ENCODE measurements around the gene TMEM232. TPM values are rescaled to one million over a fixed set of nuclear protein-coding genes. Genes with fewer than 3 reads are reported as not detected.

The TMEM232 gene
- total RNA-seq, 2 experiments from 2014 or later: 1.5 to 2.9 TPM

DNA sequence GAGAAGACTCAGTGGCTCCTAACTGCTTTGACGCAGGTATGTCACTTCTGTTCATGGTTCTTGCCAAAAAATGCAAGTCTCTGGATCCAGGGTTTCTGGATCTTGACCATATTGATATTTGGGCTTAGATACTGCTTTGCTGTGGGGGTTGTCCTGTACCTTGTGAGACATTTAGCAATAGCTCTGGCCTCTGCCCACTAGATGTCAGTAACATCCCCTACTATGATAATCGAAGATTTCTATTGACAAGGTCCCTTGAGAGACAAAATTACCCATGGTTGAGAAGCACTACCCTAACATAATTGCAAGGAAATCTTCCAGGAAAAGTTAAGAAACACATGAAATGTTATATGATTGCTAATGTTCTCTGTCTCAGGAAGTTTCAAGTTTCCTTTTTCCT is 285.4 kb downstream of the TMEM232 start:
- Histone ChIP-seq H4K20me1 (ENCODE audit: insufficient read depth, low read length) (no peaks in the 10 kb centered on the region), H3K27ac (ENCODE audit: low read depth, low read length, poor library complexity, severe bottlenecking) (no peak overlapping the region), H3K79me2 (ENCODE audit: insufficient read depth, low read depth, low read length) (no peaks in the 10 kb centered on the region), H3K4me2 (ENCODE audit: low read length) (no peak overlapping the region), H3K4me3 (ENCODE audit: low read depth, low read length, poor library complexity, severe bottlenecking) (no peak overlapping the region), H3K36me3 (ENCODE audit: insufficient read depth, low read length) (no peaks in the 10 kb centered on the region), H3K4me1 (ENCODE audit: insufficient read depth, low read length, poor library complexity, severe bottlenecking) (no peaks in the 10 kb centered on the region), H3K9me2 (ENCODE audit: insufficient read depth, low read length) (no peaks in the 10 kb centered on the region), H3K9me3 (ENCODE audit: low read length) (no peaks in the 10 kb centered on the region), H2AFZ (ENCODE audit: low read length) (no peak overlapping the region)
- intact Hi-C loops (cut with micrococcal nuclease; ENCODE audit: unreplicated experiment): no loop called here
- TF ChIP-seq, protein P1, sequence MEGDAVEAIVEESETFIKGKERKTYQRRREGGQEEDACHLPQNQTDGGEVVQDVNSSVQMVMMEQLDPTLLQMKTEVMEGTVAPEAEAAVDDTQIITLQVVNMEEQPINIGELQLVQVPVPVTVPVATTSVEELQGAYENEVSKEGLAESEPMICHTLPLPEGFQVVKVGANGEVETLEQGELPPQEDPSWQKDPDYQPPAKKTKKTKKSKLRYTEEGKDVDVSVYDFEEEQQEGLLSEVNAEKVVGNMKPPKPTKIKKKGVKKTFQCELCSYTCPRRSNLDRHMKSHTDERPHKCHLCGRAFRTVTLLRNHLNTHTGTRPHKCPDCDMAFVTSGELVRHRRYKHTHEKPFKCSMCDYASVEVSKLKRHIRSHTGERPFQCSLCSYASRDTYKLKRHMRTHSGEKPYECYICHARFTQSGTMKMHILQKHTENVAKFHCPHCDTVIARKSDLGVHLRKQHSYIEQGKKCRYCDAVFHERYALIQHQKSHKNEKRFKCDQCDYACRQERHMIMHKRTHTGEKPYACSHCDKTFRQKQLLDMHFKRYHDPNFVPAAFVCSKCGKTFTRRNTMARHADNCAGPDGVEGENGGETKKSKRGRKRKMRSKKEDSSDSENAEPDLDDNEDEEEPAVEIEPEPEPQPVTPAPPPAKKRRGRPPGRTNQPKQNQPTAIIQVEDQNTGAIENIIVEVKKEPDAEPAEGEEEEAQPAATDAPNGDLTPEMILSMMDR (conservative IDR thresholded peaks at IDR 0.05; ENCODE audit: low read length): peak; percentile 65
- TF ChIP-seq EZH2phosphoT487 (IDR thresholded peaks at IDR 0.05; ENCODE audit: borderline replicate concordance, low read depth, low read length): no peak
- ChIA-PET POLR2A (no interaction called here), CTCF (ENCODE audit: unreplicated experiment) (no interaction called here)
- DNase-seq (ENCODE audit: low spot score): peak; percentile 2
- BruUV-seq (replicated peaks): no TSS peak

DNA sequence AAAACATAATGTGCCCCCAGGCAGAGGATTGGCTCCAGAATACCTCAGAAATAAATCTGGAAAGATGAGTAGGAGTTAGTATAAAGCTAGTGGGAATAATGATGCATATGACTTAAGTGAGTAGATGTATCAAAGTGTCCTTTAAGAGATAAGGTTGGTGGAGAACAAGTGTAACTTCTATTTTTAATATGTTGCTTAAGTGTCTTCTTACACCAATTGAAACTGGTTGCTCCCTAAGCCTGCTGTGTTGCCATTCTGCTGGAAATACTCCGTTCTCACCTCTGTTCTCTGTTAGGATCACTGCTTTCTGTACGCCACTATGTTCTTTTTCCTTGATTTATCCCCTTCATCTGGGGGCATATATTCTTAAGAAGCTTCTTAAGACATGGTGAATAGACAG is 286.4 kb downstream of the TMEM232 start:
- CTCF ChIA-PET (ENCODE audit: unreplicated experiment): no interaction called here
- Histone ChIP-seq H4K20me1 (ENCODE audit: insufficient read depth, low read length) (no peaks in the 10 kb centered on the region), H3K4me2 (ENCODE audit: low read length) (no peak overlapping the region), H3K9me2 (ENCODE audit: insufficient read depth, low read length) (no peaks in the 10 kb centered on the region), H3K4me1 (ENCODE audit: insufficient read depth, low read length, poor library complexity, severe bottlenecking) (no peaks in the 10 kb centered on the region), H3K27ac (ENCODE audit: low read depth, low read length, poor library complexity, severe bottlenecking) (no peak overlapping the region), H3K4me3 (ENCODE audit: low read depth, low read length, poor library complexity, severe bottlenecking) (no peak overlapping the region), H2AFZ (ENCODE audit: low read length) (no peak overlapping the region), H3K79me2 (ENCODE audit: insufficient read depth, low read depth, low read length) (no peaks in the 10 kb centered on the region), H3K36me3 (ENCODE audit: insufficient read depth, low read length) (no peaks in the 10 kb centered on the region), H3K9me3 (ENCODE audit: low read length) (no peaks in the 10 kb centered on the region)
- BruUV-seq (replicated peaks): no TSS peak
- DNase-seq (ENCODE audit: low spot score): no peak
- TF ChIP-seq, protein P1 (conservative IDR thresholded peaks at IDR 0.05; ENCODE audit: low read length): no peak
- no peak for TF ChIP-seq EZH2phosphoT487 (IDR thresholded peaks at IDR 0.05; ENCODE audit: borderline replicate concordance, low read depth, low read length)
- intact Hi-C loops (cut with micrococcal nuclease; ENCODE audit: unreplicated experiment): no loop called here
- POLR2A ChIA-PET: no interaction called here

DNA sequence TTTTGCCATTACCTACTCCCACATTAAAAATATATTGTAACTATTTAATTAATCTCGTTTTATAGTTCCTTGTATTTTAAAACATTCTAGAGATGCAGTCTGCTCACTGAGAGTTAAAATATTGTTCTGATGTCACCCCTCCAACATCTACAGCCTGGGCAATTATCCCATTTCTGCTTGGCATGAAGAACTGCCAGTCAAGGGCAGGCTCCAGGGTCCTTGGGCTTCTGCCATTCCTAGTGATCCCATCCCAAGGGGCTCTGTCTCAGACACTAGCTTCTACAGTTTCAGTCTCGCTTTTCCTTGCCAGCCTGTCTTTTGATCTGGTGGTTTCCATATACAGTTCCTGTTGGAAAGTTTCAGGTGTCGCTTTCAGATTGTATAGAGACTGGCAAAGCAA is 287.2 kb downstream of the TMEM232 start:
- Histone ChIP-seq H3K9me3 (ENCODE audit: low read length) (no peaks in the 10 kb centered on the region), H3K79me2 (ENCODE audit: insufficient read depth, low read depth, low read length) (no peaks in the 10 kb centered on the region), H3K4me1 (ENCODE audit: insufficient read depth, low read length, poor library complexity, severe bottlenecking) (no peaks in the 10 kb centered on the region), H4K20me1 (ENCODE audit: insufficient read depth, low read length) (no peaks in the 10 kb centered on the region), H3K36me3 (ENCODE audit: insufficient read depth, low read length) (no peaks in the 10 kb centered on the region), H3K9me2 (ENCODE audit: insufficient read depth, low read length) (no peaks in the 10 kb centered on the region), H3K27ac (ENCODE audit: low read depth, low read length, poor library complexity, severe bottlenecking) (no peak overlapping the region), H3K4me3 (ENCODE audit: low read depth, low read length, poor library complexity, severe bottlenecking) (no peak overlapping the region), H2AFZ (ENCODE audit: low read length) (no peak overlapping the region), H3K4me2 (ENCODE audit: low read length) (no peak overlapping the region)
- CTCF ChIA-PET (ENCODE audit: unreplicated experiment): no interaction called here
- TF ChIP-seq, protein P1 (conservative IDR thresholded peaks at IDR 0.05; ENCODE audit: low read length): no peak
- no peak for TF ChIP-seq EZH2phosphoT487 (IDR thresholded peaks at IDR 0.05; ENCODE audit: borderline replicate concordance, low read depth, low read length)
- BruUV-seq (replicated peaks): no TSS peak
- POLR2A ChIA-PET: interaction anchor here (0.7 kb wide), 1 partner anchor 644 kb away, joined by 3 read pairs; no protein-coding TSS in a partner anchor
- no peak for DNase-seq (ENCODE audit: low spot score)
- intact Hi-C loops (cut with micrococcal nuclease; ENCODE audit: unreplicated experiment): no loop called here

All from OCI-LY7 (cell line).